Inferior parietal cortex (tissue), 1 donor: ENCODE data around the gene RSU1.

Experiments
- DNase-seq: peaks from one replicate; pipeline ENCODE4 v3.0.0-alpha.2; 2016; ENCODE audit errors: extremely low spot score

The RSU1 gene

DNA sequence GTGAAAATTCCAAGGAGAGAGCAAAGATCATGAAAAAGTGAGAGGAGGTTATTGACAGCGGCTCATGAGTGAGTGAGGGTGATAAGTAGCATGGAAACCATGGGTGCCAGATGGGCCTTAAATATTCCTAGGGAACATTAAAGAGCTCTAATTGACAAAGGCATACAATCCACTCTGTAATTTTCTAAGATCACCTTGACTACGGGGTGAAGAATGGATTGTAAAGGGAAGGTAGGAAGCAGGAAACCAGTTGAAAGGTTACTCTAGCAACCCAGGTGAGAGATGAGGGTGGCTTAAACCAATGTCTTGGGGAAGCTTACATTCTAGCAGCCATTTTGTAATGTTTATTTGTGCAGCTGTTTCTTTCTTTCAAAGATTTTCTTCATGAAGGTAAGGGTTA lies 75.7 kb downstream of the RSU1 start:
- no peak for DNase-seq

DNA sequence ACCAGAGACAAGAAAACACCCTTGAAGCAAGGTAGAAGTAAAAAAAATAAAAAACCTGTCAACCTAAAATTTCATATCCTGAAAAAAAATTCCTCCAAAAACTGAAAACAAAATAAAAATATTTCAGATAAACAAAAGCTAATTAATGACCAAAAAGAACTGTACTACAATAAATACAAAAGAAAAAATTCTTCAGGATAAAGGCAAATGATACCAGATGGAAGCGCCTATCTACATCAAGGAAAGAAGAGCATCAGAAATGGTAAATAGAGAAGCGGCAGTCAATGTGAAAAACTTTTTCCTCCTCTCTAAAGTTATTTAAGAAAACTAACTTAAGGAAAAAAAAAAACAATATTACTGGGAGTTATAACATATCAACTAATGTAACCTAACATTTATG lies 79.8 kb downstream of the RSU1 start:
- DNase-seq, result no peak

DNA sequence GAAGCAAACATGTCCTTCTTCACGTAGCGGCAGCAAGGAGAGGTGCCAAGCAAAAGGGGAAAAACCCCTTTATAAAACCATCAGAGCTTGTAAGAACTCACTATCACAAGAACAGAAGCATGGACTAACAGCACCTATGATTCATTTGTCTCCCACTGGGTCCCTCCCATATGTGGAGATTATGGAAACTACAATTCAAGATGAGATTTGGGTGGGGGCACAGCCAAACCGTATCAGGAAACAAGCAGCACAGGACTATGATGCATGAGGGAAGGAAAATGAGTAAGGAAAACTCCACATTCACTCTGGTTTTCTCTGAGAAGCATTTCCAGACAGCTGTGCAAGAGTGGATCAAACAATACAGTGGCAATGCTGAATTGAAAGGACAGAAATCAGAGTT lies 81.6 kb downstream of the RSU1 start:
- no peak for DNase-seq

DNA sequence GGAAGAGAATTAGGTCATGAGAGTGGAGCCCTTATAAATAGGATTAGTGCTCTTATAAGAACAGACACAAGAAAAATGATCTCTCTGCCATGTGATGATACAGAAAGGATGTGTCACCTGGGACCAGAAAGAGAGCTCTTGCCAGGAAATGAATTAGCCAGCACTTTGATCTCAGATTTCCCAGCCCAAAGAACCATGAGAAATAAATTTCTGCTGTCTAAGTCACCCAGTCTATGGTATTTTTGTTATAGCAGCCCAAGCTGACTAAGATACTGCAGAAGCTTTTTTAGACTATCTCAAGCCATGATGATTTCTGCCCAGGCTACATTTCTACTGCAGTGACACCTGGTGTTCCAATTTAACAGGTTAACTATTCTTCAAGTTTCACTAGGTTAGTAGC lies 84.8 kb downstream of the RSU1 start:
- no peak for DNase-seq

DNA sequence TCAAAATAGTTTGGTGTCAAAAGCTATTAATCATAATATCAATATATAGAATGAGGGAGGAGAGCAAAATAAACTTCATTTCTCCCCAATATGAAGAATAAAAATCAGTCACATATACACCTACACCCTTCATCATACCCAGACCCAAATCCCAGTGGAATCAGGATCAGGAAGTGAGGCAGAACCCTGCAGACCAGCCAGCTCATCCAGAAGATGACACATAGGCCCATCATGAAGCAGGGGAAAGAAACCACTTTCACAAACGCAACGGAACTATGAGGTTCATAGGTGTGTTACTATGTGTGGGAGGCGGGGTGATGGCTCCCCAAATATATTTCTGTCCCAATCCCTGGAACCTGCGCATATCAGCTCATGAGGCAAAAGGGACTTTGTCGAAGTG lies 89.0 kb downstream of the RSU1 start:
- no peak for DNase-seq

DNA sequence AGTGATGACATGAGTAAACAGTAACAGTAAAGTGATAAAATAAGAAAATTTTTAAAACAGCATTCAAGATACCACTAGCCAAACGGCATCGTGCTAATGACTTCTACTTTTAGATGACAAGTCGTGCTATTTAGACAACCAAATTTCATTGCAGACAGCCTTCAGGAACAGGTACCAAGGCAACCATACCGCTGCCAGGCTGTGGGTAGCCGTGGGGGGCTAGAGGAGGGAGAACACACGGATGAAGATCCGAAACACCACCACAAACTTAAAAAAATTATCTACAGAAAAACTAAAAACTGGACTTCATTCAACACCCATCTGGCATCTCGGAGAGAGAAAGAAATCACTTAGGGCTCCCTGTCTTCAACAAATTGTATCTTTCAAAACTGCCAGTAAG lies 89.6 kb downstream of the RSU1 start:
- DNase-seq, result no peak

DNA sequence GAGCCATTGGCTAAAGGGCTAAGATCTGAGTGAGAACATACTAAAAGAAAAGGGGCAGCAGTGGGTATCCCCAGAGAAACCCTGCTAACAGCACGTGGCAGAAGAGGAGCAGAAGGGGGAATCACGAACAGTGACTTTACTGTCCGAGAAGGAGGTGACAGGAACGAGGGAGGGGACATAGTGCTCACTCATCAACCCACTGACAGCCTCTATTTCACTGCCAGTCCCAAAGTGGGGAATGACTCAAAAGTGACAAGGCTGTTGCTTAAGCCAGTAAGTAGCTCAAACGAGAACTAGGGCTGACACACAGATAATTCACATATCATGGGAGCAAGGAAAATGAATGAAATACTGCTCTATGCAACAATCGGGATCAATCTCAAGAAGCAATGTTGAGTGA lies 92.7 kb downstream of the RSU1 start:
- no peak for DNase-seq

DNA sequence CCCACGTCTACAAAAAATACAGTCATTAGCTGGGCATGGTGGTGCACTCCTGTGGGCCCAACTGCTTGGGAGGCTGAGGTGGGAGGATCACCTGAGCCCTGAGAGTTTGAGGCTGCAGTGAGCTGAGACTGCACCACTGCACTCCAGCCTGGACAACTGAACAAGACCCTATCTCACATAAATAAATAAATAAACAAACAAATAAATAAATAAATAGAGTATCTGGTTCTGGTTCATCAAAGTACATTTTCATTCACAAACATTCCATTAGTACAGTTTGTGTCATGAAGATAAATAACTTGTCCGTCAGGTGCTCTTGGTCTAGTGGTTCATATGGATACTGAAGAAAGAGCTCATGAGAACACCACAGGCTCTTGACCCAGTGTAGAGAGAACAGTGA lies 96.4 kb downstream of the RSU1 start:
- DNase-seq, result no peak

DNA sequence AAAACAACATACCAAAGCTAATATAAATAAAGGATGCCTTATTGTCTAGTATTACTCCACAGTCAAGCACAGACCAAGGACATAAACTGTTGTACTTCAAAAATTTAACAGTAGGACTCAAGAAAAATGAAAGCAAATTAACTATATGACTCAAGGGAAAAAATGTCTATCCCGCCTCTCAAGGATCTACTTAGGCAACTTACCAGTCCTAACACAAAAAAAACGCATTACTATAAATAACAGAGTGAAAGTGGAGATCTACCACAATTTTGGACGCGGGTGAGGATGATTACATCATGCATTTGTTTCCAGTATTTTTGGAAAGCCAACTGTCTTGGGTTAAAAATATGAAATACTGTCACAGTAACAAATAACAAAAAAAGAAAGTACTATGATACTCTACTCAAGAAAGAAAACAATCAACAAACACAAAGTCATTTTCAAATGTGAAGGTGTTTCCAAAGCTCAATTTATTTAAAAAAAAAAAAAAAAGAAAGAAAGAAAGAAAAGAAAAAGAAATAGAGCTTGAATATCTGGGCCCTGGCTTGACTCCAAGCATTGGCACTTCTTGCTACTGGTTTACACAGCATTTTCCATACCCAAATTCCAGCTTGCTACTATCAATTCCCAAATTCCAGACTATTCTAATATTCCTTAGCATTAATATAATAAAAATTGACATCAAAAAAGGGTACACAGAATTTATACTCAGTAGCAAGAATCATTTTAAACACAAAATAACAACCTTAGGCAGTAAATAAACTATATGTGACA lies 99.4 kb downstream of the RSU1 start:
- DNase-seq, result peak; percentile 50

DNA sequence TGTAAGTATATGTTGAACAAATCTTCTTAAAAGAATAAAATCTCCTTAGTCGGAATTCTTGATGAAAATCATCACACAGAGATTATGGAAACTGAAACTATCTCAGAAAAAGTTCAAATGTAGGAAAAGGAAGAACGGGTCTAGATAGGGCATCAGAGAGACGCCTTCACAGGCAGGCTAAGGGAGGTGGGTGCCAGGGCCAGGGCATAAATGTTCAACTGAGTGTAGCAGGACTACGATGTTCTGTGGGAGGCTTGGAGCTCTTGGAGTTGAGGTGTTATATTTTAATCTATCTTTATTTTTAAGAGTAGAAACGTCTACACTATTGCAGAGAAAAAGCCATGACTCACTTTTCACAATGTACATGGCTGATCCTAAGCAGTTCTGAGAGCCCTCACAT lies 101.2 kb downstream of the RSU1 start:
- no peak for DNase-seq

DNA sequence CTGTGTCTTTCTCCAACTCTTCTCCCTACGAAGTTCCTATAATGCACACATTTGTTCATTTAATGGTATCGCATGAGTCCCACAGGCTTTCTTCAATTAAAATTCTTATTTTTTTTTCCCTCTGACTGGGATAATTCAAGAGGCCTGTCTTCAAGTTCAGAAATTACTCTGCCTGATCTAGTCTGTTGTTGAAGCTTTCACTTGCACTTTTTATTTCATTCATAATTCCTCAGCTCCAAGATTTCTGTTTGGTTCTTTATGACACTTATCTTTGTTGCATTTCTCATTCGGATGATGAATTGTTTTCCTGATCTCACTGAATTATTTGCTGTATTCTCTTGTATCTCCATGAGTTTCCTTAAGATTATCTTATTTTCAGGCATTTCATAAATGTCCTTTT lies 103.9 kb downstream of the RSU1 start:
- no peak for DNase-seq

DNA sequence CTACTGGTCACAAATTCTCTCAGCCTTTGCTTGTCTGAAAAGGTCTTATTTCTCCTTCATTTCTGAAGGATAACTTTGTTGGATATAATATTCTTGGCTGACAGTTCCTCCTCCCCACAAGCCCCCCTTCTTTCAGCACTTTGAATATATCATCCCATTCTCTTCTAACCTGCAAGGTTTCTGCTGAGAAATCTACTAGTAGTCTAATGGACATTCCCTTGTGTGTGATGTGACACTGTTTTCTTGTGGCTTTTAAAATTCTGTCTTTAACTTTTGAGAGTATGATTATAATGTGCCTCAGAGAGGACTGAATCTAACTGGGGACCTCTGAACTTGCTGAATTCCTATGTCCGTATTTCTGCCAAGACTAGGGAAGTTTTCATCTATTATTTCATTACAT lies 104.3 kb downstream of the RSU1 start:
- DNase-seq, result no peak

DNA sequence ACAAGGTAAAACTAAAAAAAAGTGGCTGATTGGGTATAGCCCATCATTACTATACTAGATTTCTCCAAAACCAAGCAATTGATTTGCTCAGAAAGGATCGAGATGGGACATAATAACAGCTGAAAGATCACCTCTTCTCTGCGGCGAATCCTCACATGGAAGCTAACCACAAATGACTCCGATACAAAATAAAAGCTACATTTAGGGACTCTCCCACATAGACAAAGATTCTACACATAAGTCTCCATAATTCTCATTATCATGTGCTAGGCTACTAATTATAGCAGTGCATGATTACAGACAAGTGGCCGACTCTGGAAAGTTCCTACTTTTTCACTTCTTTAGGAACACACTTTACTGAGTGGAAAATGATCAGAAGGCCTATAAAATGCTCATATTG lies 116.9 kb downstream of the RSU1 start:
- no peak for DNase-seq

DNA sequence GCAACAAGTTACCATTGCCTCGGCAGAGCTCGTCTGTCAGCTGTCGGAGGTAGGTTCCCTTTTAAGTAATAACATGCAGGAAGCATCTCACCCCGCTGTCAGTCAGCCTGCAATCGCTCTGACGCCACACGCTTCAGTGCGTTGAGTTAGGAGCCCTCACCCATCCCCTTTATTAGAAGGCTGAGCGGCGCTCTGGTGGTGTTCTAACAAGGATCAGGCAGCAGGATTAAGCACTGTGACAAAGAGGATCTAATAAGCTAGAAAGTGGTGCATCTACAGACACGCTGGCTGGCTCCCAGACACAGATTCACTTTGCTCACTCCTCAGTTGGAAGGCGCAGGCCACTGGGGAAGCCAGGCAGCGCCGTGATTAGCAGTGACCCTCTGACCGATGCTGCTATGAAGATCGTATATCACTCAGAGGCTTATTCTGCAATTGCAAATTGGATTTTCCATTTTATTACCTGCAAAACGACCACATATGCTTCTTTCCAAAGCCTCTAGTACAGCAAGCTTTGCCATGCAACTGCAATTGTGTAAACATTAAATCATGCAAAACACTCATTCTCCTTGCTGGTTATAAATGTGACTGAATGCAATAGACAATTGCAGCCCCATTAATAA lies 117.7 kb downstream of the RSU1 start:
- no peak for DNase-seq

DNA sequence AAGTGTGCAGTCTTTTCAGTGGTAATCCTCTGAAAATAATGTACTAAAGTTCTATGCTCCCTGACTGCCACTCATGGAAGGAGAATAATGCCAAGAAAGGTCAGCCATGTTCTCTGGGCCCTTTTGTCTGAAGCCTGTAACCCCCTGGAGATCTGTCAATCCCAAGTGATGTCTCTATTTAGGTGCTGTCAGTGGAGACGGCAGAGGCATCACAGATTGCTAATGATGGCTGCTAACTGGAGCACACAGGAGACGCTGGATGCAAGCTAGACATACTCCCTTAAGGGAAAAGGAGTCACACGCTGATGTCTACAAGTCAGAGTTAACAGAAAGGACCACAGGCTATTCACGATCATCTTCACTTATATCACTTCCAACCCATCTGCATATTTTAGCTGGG lies 118.8 kb downstream of the RSU1 start:
- DNase-seq, result no peak

DNA sequence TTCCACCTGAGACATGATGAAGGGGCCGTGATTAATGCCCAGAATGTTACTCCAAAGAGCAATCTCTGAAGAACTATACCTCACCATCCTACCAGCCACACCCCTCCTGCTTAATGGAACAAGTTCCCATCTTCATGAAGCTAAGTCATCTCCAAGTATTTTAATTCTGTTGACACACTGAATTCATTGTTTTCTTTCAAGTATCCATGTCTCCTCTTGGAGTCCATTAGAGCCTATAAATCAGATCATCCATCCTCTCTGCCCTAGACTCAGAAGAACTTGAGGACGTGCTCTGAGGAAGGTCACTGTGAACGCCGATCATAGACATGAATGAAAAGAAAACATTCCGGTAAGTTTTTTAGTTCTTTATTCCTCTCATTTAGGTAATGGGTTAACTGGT lies 126.8 kb downstream of the RSU1 start:
- DNase-seq, result no peak

DNA sequence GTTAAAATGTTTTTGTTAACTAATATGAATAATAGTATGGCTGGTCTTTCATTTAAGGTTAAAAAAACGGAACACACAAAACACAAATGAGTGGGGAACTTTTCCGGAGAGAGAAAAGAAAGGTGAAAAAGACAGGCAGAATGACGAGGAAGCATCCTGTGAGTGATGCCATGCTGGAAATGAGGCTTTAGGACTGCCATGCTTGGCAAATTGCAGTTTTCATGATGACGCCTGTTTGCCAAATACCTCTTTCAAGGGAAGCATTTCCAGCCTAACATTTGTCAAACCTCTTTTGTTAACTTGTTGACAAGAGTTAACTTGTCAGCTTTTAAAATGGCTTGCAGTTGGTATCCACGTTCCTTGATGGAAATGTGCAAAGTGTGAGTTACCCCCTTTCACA lies 127.5 kb downstream of the RSU1 start:
- DNase-seq, result no peak

DNA sequence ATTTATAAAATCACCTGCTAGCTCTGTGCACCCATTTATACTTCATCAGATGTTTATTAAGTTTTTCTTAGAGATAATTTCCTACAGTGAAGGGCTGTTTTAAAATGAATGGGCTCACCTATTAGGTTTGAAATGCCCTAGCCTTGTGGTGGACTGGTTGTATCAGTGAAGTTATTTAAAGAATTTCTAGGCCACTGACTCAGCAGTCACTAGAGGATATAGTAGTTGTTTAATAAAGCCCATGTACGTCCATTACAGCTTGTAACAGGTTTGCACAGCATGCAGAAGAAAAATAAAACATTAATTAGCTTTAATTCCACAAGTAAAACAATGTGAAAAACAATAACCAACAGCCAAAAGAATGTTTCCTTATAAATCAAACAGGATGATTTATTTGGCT lies 128.0 kb downstream of the RSU1 start:
- DNase-seq, result no peak

DNA sequence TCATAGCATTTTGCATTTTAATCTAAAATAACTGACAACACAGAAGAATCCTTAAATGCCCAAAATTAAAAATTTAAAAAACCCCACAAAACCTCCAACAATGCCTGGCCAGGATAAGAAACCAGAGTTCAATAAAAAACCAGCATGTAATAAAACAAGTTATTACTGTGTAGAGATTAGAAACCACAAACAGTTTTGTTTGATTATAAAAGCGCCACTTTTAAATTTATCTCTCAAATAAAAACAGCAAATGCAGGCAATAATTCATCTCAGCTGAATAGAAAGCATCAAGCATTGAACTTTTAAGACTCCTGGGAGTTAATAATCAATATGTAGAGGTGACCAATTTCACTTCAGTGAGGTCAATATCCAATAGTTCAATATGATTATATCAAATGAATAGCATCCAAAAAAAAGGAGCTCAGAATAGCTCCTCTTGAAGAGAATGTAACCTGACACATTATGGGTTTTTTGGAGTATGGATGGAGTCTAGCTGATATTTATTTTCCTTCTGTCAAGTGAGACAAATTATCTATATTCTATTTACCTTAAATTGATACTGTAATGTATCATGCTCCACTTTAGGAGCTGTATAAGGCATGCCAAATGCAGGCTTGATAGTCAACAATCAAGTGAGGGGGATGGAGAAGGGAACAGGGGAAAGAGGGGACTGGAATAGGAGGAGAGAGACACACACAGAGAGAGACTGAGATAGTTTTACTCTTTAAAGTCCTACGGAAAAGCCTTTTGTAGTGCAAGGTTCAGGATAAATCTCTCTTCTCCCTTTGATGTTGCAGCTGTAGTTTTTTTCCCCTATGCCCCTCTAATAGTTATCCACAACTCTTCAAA lies 130.9 kb downstream of the RSU1 start:
- DNase-seq, result no peak

DNA sequence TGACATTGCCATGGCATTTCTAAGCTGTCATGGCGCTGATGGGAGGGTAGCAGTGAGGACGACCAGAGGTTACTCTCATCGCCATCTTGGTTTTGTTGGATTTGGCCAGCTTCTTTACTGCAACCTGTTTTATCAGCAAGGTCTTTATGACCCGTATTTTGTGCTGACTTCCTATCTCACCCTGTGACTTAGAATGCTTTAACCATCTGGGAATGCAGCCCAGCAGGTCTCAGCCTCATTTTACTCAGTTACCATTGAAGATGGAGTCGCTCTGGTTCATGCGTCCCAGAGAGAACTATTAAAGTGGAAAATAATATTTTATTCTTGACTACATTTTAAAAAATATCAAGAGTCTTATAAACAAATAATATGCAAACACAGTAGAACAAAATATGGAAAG lies 131.7 kb downstream of the RSU1 start:
- no peak for DNase-seq

DNA sequence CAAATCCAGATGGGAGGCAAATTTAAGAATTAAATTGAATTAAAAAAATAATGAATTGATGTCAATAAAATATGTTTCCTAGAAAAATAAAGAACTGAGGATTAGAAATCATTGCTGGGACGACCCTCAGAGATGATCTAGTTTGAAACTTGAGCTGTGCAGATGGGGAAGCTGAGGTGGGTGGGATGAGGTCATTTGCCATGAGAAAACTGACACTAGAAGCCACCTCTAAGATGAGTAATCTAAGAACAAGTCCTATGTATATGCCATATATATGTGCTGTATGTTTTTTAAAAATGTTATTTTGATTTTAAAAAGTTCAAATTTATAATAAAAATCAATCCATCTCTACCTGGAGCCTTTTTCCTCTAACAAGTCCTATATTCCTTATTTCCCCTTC lies 135.7 kb downstream of the RSU1 start:
- DNase-seq, result no peak

DNA sequence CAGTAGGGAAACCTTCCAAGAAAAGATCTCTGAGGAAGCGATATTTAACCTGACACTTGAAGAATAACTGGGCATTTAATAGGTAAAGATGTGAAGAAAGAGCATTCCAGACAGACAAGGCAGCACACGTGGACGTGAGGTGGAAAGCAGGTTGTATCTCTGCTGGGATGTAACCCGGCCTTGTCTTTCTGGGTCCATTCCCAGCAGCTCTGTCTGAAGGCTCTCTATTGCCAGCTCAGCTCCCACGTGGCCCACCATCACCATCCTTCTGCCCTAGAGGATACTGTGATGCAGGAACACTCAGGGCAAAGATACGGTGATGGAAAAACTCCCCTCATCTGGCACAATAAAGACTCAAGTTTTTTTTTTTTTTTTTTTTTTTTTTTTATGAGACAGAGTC lies 137.7 kb downstream of the RSU1 start:
- DNase-seq, result no peak

DNA sequence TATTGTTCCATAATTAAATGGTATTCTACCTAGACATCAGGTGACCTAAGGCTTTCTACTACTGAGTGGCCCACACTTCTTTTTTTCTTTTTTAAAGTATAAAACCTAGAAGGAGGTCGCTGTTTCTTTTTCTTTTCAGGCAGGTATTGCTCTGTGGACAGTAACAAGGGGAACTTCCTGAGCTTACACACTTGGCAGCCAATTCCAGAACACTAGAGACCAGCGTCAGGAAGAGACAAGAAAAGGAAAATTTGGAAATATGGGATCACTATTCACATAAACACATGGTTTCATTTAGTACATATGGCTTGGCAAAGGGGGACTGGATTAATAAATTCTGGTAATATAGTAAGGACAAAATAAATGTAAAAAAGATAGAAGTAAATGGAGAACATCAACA lies 141.9 kb downstream of the RSU1 start:
- no peak for DNase-seq
